GM19452 (cell line): ENCODE data around the gene LRMDA.
"Not testable (repeated sequence)": the region's sequence is repeated elsewhere in the genome, so short reads cannot be mapped to it uniquely, and the experiment has no call there.

Experiments used
- ATAC-seq: cut with Tn5 transposase; IDR thresholded peaks from one replicate; pipeline ENCODE4 v1.9.1; 2021; ENCODE audit not compliant: unreplicated experiment

The LRMDA gene

DNA sequence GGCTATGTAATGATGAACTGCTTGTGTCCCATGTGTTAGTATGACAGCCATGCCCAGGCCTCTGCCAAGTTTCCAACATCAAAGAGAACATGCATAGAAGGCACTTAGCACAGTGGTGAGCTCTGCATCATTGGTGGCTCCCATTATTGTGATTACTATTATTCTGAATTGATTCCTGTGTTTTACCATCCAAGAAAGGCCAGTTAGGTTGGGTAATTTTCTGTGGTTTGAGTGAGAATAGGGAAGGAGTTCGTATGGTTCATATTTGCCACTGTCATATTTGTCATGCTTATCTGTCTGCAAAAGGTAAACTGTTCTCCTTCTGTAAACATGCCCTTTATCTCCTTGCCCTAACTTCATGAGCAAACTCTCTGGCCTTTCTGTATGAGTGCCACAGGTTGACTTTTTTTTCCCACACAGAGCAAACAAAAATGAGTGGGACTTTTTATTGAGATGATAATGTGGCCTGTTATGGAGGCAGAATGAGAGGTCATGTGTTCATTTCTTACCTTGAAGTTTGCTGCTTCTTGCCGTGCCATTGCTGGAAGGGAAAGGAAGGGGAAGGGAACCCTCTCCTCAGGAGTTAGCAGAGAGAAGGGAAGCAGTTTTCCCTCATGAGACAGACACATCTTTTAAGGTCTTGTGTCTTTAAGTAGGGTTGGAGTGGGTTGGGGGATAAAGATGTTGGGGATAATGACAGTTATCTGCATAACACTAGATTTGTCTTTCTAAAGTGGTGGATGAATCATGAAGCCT lies 301.9 kb downstream of the LRMDA start:
- no peak for ATAC-seq

DNA sequence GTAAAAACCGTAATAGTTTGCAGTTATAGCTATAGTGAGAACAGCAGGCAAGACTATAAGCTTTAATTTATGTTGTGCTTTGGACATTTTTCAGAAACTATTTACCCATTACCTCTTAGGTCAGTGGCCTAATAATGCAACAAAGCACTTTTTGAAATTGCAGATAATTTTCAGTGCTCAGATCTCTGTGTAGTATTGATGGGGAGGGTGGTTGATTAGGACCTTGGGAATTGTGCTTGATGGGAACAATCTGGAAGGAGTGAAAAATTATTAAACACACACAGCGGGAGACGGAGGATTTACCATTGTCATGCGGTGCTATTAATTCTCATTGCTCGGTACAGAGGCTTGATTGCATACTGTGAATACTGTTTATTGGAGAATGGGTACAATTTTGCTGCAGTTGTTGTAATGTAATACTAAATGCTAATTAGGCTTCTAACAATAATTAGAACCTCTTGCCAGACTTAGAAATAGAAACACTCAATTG lies 304.8 kb downstream of the LRMDA start:
- no peak for ATAC-seq

DNA sequence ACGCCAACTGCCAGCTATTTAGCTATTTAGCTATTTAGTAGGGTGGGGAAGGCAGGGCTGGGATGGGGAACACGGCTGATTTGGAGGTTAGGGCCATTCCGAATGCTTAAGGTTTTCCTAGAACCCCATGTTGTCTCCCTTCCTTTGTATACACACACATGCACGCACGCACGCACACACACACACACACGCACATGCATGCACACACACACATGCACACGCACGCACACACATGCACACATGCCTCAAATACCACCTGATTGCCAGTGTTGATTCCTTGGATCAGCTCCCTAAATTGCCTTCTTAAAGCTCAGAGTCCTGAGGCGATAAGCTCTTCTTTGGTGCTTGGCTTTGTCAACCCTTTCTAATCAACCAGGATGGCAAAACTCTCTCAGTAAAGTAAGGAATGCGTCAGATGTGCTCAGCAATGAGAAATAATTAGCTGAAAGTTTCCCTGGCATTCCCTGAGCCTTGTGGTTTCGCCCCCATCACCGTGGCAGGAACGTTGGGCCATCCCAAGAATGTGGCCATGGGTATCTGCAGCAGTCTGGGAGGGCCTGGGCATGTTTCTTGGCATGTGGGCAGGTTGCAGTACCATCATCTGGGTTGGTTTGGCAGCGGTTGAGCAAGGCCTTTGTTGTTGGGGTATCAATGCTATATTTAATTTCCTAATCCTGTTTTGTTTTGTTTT lies 305.6 kb downstream of the LRMDA start:
- no peak for ATAC-seq

DNA sequence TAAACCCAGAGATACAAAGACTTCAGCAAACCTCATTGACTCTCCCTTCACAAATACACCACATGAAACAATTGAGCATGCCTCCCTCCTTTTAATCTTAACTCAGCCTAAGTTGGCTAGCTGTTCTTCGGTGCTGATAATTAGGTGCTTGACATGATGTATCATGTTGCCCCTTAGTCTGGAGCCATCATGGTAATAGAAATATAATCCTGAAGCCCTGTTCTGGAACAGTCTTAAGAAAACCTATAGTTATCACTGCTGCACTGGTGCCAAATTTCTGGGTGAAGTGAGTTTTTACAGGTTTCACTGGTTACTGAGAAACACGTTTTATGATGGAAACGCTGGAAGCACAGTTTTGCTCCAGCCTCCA lies 306.1 kb downstream of the LRMDA start:
- ATAC-seq: no peak

DNA sequence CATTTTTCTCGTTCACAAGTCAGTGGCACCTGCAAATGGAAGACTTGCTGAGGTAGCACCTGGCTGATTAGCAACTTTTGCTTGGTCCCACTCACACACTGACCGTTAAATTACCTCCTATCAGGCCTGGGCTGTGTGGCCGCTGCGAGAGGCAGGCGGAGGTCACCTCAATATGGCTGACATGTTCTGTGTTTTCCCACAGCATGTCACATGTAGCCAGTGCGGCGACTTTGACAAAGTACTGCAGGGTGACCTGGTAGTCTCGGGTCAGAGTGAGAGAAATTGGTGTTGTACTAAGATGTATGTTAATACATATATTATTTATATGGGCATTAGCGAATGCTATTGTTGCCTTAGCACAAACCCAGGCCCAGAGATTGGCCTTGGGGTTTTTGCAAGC lies 307.5 kb downstream of the LRMDA start:
- ATAC-seq: no peak

DNA sequence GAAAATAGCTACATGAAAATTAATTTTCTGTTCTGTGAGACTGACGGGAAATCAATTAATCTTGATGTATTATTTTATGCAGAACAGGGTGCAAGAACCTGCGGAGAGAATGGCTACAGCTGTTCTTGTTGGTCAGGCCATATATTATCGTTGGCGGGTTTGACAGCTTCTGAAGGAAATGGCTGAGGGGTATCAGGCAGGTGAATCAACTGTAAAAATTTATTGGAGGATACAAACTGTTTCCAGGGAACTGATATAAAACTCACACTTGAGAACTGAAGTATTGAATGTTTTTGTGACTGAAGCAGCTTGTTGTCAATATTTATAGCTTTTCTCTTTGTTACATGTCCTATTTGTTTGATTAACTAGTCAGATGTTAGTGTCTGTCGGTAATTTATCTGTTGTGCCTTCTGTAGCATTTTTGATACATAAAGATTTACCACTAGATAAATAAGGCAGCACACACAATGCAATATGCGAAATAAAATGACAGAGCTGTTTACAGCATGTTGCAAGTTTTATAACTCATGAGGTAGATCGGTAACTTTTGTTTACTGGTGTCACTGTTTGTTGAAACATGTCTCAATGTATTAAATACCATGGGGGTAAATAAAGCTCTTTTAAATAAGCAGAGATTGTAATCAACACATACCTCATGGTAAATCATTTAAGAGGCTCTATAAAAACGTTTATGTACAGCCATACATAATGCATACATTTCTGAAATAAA lies 308.2 kb downstream of the LRMDA start:
- no peak for ATAC-seq

DNA sequence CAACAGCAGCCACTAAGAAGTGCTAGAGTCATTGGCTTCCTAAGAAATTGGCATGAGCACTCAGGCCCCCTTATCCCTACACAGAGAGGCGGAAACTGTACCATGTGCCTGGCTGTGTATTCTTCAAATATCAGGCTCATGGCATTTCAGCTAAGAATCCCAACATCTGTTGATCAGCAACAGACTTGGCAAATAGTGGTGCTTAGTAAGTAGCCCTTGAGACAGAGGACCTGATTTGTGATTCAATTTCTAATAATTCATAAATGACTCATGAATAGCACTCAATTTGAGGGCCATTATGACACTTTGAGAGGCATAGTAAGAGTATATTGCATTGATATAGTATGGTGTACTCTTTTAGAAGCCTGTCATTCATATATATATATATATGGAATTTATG lies 309.1 kb downstream of the LRMDA start:
- no peak for ATAC-seq

DNA sequence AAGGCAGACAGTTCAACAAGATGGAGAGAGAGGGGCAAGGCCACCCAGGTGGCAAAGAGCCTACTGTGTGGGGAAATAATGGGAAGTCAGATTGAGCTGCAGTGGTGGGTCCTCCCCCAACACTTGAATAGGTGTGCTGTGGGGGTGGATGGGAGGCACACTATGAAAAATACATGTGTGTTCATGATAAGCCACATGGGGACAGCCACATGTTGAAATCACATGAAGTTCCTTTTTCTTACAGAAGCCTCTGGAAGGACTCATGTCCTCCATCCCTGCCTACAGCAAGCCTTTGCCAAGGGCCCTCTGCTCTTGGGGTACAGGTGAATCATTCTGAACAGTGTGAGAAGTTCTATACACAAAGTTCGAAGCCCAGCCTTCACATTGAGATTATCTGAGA lies 310.9 kb downstream of the LRMDA start:
- no peak for ATAC-seq

DNA sequence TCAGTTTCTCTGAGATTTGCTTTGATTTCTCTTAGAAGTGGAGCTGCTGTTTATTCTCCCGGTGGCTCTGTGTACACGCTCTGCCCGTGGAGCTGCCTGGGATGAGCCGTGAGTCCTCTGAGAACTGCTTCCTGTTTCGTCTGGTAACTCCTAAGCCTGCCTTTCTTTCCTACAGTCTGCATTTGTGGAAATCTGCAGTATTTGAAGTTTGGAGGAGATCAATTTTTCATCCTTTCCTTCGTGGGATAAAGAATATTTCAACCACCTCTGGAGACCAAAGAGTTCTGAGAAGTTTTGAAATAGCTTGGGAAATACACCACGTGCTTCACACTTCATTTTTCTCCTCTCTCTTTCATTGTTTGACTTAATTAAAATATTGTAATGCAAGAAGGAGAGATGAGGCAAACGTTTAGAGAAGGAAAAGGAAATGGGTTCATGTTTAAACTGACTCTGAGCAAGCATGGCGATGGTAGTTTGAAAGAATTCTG lies 311.9 kb downstream of the LRMDA start:
- ATAC-seq: no peak

DNA sequence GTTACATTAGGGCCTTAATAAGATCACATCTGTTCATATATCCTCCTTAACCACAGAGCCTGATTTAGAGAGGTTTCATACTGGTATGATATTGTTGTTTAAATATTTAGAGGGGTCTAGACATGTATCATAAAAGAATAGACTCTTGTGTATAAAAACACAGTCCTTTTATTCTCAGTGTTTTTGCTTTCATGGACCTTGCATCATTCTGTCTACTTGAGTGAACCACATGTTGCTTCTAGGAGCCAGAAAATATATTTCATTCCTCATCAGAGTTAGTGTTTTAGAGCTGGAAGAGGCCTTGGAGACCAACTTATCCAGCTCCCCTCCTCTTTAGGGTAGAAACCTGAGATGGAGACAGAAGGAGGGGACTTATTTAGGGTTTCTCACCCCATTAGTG lies 312.8 kb downstream of the LRMDA start:
- ATAC-seq: no peak

DNA sequence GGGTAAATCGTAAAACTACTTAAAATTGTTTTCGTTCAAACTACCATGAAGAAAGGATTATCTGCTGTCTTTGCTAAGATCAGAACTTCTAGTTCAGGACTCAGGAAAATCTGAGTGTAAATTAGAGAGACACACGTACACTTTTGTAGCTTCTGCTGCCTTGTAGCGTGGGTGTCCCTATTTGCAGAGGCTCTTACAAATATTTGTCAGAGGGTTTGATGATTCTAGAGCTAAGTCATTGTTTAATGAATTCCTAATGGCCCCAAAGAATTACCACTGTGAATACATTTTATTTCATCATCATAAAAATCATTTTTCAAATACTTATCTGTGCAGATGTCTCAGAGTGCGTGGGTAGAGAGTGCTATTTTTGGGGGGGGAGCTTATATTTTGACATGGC lies 314.9 kb downstream of the LRMDA start:
- no peak for ATAC-seq

DNA sequence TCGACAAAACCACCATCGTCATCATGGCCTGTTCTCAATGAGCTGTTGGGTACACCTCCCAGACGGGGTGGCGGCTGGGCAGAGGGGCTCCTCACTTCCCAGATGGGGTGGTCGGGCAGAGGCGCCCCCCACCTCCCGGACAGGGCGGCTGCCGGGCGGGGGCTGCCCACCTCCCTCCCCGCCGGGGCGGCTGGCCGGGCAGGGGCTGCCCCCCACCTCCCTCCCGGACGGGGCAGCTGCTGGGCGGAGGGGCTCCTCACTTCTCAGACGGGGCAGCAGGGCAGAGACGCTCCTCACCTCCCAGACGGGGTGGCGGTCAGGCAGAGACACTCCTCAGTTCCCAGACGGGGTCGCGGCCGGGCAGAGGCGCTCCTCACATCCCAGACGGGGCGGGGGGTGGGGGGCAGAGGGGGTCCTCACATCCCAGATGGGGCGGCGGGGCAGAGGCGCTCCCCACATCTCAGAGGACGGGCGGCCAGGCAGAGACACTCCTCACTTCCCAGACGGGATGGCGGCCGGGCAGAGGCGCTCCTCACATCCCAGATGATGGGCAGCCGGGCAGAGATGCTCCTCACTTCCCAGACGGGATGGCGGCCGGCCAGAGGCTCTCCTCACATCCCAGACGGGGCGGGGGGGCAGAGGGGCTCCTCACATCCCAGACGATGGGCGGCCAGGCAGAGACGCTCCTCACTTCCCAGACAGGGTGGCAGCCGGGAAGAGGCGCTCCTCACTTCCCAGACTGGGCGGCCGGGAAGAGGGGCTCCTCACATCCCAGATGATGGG lies 318.9 kb downstream of the LRMDA start:
- not testable (repeated sequence) for ATAC-seq

DNA sequence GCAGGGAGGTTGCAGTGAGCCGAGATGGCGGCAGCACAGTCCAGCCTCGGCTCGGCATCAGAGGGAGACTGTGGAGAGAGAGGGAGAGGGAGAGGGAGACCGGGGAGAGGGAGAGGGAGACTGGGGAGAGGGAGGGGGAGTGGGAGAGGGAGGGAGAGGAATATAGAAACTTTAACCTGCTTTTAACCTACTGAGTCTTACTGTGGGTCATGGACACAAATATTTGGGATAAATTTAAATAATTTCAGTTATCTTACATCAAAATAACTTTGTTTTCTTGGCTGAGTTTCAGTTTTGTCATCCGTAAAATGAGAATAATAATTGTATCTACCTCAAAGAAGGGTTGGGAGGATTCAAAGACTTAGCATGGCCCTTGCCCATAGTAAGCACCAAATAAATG lies 319.8 kb downstream of the LRMDA start:
- no peak for ATAC-seq

DNA sequence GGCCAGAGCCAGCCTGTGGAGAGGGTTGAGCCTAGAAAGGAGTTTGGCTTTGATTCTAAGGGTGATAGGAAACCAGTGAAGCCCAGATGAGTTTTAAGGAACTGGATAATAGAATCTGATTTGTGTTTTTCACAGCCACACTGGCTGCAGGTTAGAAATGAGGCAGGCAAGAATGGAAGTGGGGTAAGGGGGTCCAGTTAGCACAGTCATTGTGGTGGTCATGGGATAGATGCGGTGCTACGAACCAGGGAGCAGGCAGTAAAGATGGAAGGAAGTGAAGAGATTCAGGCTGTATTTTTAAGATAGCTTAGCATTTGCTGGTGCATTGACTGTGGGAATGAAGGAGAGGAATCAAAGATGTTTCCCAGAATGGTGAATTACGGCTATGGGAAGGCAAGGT lies 322.2 kb downstream of the LRMDA start:
- no peak for ATAC-seq

DNA sequence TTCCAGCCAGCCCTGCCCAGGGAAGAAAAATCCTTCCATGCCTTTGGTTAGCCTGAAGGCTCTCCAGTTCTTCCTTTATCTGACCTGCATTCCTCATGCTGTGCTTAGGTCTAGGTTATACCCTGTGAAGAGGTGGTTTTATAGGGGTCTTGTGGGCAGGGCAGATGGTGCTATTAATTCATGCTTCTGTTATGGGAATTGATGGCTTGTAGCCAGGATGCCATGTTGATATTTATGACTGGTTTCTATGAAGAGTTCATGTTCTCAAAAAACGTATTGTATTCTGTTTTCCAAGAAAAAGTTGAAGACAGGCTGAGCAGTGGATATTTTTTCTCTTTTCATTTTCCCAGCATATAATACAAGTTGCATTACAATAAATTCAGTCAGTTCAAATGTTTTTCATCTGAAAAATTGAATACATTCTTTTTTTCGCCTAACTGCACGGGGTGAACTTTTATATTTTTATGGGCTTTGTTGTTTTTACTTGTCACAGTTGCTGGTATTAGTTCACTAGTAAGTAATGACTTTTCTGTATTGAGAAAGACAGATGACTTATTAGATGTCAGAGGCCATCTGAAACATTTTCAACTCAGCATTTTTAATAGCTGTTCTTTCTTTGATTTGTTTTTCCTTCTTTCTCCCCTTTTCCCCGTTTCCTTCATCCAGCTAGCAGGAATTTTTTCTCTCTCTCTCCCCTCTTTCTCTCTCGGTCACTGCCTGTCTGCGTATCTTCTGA lies 322.8 kb downstream of the LRMDA start:
- no peak for ATAC-seq

DNA sequence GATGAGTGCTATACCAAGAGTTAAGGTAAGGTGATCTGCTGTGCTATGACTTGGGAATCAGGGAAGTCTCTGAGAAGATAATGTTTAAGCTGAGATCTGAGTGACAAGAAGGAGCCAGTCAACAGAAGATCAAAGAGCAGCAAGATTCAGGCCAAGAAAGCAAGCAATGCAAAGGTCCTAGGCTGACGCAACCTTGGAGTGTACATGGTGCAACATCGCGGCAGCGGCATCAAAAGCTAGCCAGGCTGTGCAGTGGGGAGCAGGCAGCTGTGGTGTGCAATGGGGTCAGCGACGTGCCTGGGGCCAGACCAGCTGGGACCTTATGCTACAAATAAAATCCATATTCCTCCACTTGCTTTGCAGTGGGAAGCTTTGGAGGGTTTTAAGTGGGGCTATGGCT lies 324.1 kb downstream of the LRMDA start:
- ATAC-seq: no peak

DNA sequence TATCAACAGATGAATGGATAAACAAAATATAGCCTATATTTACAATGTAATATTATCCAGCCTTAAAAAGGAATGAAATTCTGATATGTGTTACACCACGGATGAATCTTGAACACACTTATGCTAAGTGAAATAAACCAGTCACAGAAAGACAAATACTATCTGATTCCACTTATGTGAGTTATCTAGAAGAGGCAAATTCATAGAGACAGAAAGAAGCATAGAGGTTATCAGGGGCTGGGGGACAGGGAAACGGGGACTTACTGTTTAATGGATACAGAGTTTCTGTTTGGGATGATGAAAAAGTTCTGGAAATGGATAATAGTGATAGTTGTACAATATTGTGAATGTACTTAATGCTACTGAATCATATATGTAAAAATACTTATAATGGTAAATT lies 329.9 kb downstream of the LRMDA start:
- ATAC-seq: no peak

DNA sequence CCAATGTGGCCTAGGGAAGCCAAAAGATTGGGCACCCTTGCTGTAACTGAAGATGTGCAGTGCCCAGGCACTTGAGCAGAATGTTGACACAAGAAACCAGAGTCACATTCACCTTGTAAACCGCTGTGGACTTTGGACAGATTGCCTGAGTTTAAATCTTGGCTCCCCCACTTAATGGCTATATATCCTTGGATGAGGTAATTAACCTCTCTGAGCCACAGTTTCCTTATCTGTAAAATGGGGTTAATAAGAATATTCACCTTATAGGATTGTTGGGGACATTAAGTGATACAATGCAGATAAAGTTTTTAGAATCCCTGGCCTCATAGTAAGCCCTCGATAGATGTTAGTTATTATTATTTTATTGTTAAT lies 331.0 kb downstream of the LRMDA start:
- no peak for ATAC-seq

DNA sequence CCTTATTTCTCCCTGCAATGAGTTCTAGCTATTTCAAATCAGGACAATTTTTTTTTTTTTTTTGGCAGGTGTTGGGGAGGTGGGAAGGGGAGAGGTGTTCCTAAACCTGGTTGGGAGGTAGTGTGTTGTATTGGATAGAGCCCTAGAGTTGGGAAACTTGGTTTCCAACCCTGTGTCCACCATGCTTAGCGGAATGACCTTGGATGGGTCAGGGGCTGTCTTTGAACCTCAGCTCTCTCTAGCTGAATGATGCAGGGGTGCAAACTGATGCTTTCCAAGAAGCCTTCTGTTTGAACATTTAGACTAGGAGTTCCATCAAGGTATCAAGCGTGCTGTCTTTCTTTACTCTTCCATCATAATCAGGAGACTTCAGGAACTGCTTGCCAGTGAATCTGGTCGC lies 332.2 kb downstream of the LRMDA start:
- ATAC-seq: no peak

DNA sequence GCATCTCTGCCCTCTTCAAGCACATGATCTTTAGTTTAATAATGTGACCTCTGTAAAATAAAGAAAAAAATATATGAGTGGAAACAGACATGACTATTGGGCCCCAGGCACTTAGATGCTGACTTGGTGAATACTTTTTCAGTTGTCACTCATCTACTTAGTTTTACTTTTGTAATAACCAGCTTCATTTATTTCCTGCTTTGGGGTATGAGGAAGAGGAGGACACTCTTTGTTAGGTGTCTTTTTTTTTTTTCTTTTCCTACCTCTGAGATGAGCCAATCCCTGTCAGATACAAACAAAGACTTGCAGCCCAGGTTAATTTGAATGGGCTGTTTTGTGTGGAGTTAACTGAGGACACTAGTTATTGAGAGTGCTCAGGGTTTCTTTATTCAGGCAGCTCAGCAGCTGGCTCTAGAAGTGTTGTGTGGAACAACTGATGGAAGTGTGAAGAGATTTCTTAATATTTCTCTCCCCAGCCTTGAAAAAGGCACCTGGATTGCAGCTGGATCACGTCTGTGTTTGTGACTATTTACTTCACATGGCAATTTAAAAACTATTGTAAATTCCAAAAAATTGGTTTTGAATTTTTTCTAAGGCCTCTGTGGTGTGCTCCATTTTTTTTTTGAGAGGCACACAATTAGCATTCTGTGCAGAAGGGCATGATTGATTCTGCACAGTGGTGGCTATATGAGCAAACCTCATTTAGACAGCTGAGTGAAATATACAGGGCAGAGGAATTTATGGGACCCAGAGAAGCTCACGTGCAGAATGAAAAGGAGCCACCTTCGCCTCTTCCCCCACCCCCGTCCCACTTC lies 333.8 kb downstream of the LRMDA start:
- no peak for ATAC-seq
